HEK293 (cell line): ENCODE results near the gene PKDCC.

Experiments
- CTCF ChIP-seq: fragments of 450-650 bp; formaldehyde crosslinking; IDR thresholded peaks from 2 replicates; pipeline ENCODE4 v1.5.1; 2016; ENCODE audit warnings: missing biosample characterization, missing genetic modification characterization
- SP2 ChIP-seq: fragments of 450-650 bp; formaldehyde crosslinking; IDR thresholded peaks from 2 replicates; pipeline ENCODE4 v1.5.1; 2016; ENCODE audit warnings: missing biosample characterization, missing genetic modification characterization
- YY1 ChIP-seq: fragments of 450-650 bp; formaldehyde crosslinking; IDR thresholded peaks from 2 replicates; pipeline ENCODE4 v1.5.1; 2018; ENCODE audit warnings: missing biosample characterization, missing genetic modification characterization
- ZBTB20 ChIP-seq: fragments of 450-650 bp; formaldehyde crosslinking; IDR thresholded peaks from 2 replicates; pipeline ENCODE4 v1.5.1; 2016; ENCODE audit warnings: missing biosample characterization, missing genetic modification characterization
- ZNF354C ChIP-seq: fragments of 450-650 bp; formaldehyde crosslinking; IDR thresholded peaks from 2 replicates; pipeline ENCODE4 v1.5.1; 2016; ENCODE audit warnings: missing biosample characterization, missing genetic modification characterization, low read depth, borderline replicate concordance
- ZNF585B ChIP-seq: fragments of 450-650 bp; formaldehyde crosslinking; IDR thresholded peaks from 2 replicates; pipeline ENCODE4 v1.5.1; 2016; ENCODE audit warnings: missing biosample characterization, missing genetic modification characterization
- ZXDB ChIP-seq: fragments of 450-650 bp; formaldehyde crosslinking; IDR thresholded peaks from 2 replicates; pipeline ENCODE4 v1.5.1; 2016; ENCODE audit warnings: missing biosample characterization, missing genetic modification characterization

DNA sequence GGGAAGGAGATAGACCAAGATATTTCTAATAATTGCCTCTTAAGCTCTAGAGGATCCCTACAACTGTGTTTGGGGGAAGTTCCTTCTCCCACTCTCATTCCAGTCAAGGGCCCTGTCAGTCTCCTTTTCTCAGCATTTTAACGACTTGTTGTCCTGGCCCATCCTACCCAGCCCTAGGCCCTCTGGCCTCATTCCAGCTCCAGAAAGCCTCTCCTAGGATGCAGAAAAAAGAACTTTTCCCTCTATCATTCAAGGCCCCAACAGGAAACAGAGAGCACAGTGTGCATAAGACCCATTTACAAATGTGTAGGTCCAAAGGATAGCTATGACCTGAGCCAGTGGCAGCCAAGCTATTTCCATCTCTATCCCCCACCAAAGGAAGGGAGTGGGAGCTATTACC lies 14.0 kb downstream of the PKDCC start:
- TF ChIP-seq ZBTB20 (tag by site-specific recombination) (no peak), ZXDB (tag by site-specific recombination) (no peak), ZNF354C (tag by site-specific recombination) (no peak), SP2 (tag by site-specific recombination) (no peak), YY1 (no peak), CTCF (tag by site-specific recombination) (no peak), ZNF585B (tag by site-specific recombination) (no peak)
